GM19467 (cell line): ENCODE results near the gene CADM3.

Experiments
- ATAC-seq: cut with Tn5 transposase; IDR thresholded peaks from one replicate; pipeline ENCODE4 v1.9.1; 2021; ENCODE audit warnings: mild to moderate bottlenecking, moderate library complexity; ENCODE audit not compliant: unreplicated experiment

Gene CADM3

GRCh38 chr1:159171254-159171687 is at the start of gene CADM3:
CADM3 (plus strand) TSS chr1:159171615; CDS start chr1:159171766, 151 bp downstream.
- ATAC-seq: no peak

GRCh38 chr1:159122005-159122621 is 49.3 kb upstream of the CADM3 start:
- ATAC-seq: peak; percentile 71

GRCh38 chr1:159123587-159123986 is 47.8 kb upstream of the CADM3 start:
- ATAC-seq: no peak

- no peak for ATAC-seq
These were observed 39.0 kb upstream of the CADM3 start for GRCh38 chr1:159132271-159132881.

GRCh38 chr1:159140474-159140873 is 30.9 kb upstream of the CADM3 start:
- no peak for ATAC-seq

- ATAC-seq: no peak
These were observed 29.6 kb upstream of the CADM3 start for GRCh38 chr1:159141584-159142390.

- no peak for ATAC-seq
These were observed 29.1 kb upstream of the CADM3 start for GRCh38 chr1:159142391-159142663.

GRCh38 chr1:159142726-159143510 is 28.5 kb upstream of the CADM3 start:
- ATAC-seq: no peak

- ATAC-seq: no peak
These were observed 26.8 kb upstream of the CADM3 start for GRCh38 chr1:159144571-159144970.

- ATAC-seq: no peak
These were observed 24.4 kb upstream of the CADM3 start for GRCh38 chr1:159146980-159147379.

- no peak for ATAC-seq
These were observed 19.4 kb upstream of the CADM3 start for GRCh38 chr1:159152031-159152430.

GRCh38 chr1:159161001-159161718 is 10.3 kb upstream of the CADM3 start:
- ATAC-seq: peak; percentile 94

GRCh38 chr1:159161719-159162026 is 9.7 kb upstream of the CADM3 start:
- no peak for ATAC-seq

- ATAC-seq: no peak
These were observed 8.7 kb upstream of the CADM3 start for GRCh38 chr1:159162516-159163265.

GRCh38 chr1:159163614-159164228 is 7.7 kb upstream of the CADM3 start:
- ATAC-seq: no peak

GRCh38 chr1:159168043-159168442 is 3.4 kb upstream of the CADM3 start:
- ATAC-seq: no peak

- no peak for ATAC-seq
These were observed 776 bp upstream of the CADM3 start for GRCh38 chr1:159170639-159171038.

GRCh38 chr1:159171688-159172501 is 480 bp downstream of the CADM3 start:
- ATAC-seq: no peak
